Tibial nerve (tissue), 4 donors: ENCODE measurements around the gene HEXB.

Experiments
- EP300 ChIP-seq, 2 donors: sonication (generic); formaldehyde crosslinking; IDR thresholded peaks; one replicate each; pipeline ENCODE4 v1.6.1; 2017; ENCODE audit warnings: antibody characterized with exemption in 2 of 2, mild to moderate bottlenecking in 1 of 2
- POLR2A ChIP-seq, 2 donors: fragments of 450-650 bp; IDR thresholded peaks; one replicate each; pipeline ENCODE4 v1.6.1; 2017; ENCODE audit warnings: antibody characterized with exemption in 2 of 2, mild to moderate bottlenecking in 2 of 2, moderate library complexity in 2 of 2
- TF ChIP-seq, protein P1 (sequence below), 5 experiments: fragments of 200-600 bp in 3 of 5; fragments of 450-650 bp in 2 of 5; sonication (generic) in 3 of 5; IDR thresholded peaks; one replicate each; pipeline ENCODE4 v1.5.1; 2016 to 2019; ENCODE audit warnings: antibody characterized with exemption in 5 of 5, mild to moderate bottlenecking in 3 of 5, moderate library complexity in 2 of 5

DNA sequence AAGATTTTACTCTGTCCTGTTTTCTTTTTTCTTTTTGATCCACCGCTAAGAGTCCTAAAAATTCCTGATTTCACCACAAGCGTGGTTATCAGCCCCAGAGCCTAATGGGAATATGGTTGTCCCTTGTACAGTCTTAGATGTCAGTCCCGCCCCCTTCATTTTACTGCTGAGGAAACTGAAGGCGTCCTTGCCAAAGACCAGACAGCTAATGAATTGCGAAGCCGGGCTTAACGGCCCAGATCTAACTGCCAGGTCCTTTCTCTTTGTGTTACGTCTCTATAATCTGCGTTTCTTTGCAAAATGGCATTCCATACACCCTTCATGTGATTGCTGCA lies 82.5 kb downstream of the HEXB start:
- TF ChIP-seq, protein P1, sequence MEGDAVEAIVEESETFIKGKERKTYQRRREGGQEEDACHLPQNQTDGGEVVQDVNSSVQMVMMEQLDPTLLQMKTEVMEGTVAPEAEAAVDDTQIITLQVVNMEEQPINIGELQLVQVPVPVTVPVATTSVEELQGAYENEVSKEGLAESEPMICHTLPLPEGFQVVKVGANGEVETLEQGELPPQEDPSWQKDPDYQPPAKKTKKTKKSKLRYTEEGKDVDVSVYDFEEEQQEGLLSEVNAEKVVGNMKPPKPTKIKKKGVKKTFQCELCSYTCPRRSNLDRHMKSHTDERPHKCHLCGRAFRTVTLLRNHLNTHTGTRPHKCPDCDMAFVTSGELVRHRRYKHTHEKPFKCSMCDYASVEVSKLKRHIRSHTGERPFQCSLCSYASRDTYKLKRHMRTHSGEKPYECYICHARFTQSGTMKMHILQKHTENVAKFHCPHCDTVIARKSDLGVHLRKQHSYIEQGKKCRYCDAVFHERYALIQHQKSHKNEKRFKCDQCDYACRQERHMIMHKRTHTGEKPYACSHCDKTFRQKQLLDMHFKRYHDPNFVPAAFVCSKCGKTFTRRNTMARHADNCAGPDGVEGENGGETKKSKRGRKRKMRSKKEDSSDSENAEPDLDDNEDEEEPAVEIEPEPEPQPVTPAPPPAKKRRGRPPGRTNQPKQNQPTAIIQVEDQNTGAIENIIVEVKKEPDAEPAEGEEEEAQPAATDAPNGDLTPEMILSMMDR (IDR thresholded peaks at IDR 0.05), result no peak
- no peak for TF ChIP-seq POLR2A (IDR thresholded peaks at IDR 0.05)
- TF ChIP-seq EP300 (IDR thresholded peaks at IDR 0.05), result no peak
